AG04450 (cell line): Measurements from ENCODE around the gene APOL6. TPM values are rescaled to one million over a fixed set of nuclear protein-coding genes. Genes with fewer than 3 reads are reported as not detected.

ENCODE experiments used
- CTCF ChIA-PET: fragments of 300-600, 350-600 bp; formaldehyde crosslinking; extraction: SDS; loops from one replicate; lab custom pipeline; 2022; ENCODE audit warnings: antibody characterized with exemption, inconsistent platforms; lab: Charles Lee
- POLR2A ChIA-PET: fragments of 350-600 bp; formaldehyde crosslinking; extraction: SDS; loops from one replicate; lab custom pipeline; 2021; ENCODE audit warnings: antibody characterized with exemption, inconsistent platforms; lab: Yijun Ruan, JAX
- DNase-seq: peaks from one replicate; pipeline ENCODE4 v3.0.0-alpha.2; 2011; ENCODE audit warnings: low read depth, low spot score
- H3K27ac ChIP-seq: one replicate; pipeline ENCODE4 v1.5.1; 2012; ENCODE audit warnings: low read depth, low read length, control low read depth
- H3K27me3 ChIP-seq: one replicate; pipeline ENCODE4 v1.6.0; 2012; ENCODE audit warnings: low read length; ENCODE audit not compliant: control insufficient read depth, insufficient read depth
- H3K4me3 ChIP-seq: 2 replicates; pipeline ENCODE4 v1.5.1; 2011; ENCODE audit warnings: mild to moderate bottlenecking, low read depth, low read length, control low read depth
- H3K9me3 ChIP-seq: 2 replicates; pipeline ENCODE4 v1.5.1; 2012; ENCODE audit warnings: low read length; ENCODE audit not compliant: control insufficient read depth, insufficient read depth
- polyA plus RNA-seq: library from polyadenylated mRNA; depleted of rRNA; stranded (reverse); fragments of >200 nt; gene quantifications from 2 replicates; pipeline ENCODE4 v1.2.3, GENCODE V29; 2011
- TF ChIP-seq, protein P1 (sequence below): IDR thresholded peaks from 2 replicates; pipeline ENCODE4 v1.5.1; 2011; ENCODE audit warnings: low read depth, low read length, control low read depth, inconsistent platforms

APOL6 gene
- polyA plus RNA-seq, 1 experiment = 15.0 TPM

DNA sequence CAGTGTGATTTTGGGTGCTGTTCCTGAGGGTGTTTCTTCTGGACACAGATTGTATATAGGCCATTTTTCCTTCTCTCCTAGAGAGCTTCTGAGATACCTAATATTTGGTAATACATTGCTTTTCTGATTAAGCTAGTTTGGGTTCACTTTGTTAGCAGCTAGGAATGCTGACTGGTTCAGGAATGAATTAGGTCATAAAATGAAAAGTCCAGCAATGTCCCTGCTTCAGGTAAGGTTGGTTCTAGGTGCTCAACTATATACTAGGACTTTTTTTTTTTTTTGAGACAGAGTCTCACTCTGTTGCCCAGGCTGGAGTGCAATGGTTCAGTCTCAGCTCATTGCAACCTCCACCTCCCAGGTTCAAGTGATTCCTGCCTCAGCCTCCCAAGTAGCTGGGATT, 36.5 kb downstream of the APOL6 start:
- Histone ChIP-seq H3K27ac (no peak overlapping the region), H3K27me3 (no peaks in the 10 kb centered on the region), H3K4me3 (no peak overlapping the region), H3K9me3 (peaks cover 5% of the 10 kb centered on the region; the same call in 1 of the 2 replicates)
- TF ChIP-seq, protein P1, sequence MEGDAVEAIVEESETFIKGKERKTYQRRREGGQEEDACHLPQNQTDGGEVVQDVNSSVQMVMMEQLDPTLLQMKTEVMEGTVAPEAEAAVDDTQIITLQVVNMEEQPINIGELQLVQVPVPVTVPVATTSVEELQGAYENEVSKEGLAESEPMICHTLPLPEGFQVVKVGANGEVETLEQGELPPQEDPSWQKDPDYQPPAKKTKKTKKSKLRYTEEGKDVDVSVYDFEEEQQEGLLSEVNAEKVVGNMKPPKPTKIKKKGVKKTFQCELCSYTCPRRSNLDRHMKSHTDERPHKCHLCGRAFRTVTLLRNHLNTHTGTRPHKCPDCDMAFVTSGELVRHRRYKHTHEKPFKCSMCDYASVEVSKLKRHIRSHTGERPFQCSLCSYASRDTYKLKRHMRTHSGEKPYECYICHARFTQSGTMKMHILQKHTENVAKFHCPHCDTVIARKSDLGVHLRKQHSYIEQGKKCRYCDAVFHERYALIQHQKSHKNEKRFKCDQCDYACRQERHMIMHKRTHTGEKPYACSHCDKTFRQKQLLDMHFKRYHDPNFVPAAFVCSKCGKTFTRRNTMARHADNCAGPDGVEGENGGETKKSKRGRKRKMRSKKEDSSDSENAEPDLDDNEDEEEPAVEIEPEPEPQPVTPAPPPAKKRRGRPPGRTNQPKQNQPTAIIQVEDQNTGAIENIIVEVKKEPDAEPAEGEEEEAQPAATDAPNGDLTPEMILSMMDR = no peak
- CTCF ChIA-PET = interaction anchor here (0.5 to 1.7 kb wide), 20 partner anchors 10 to 439 kb away, joined by 3 to 22 read pairs (median 3); partner anchors contain the start of gene APOL6
- no peak for DNase-seq
- POLR2A ChIA-PET = interaction anchor here (0.6 to 0.7 kb wide), 2 partner anchors 20 to 151 kb away, joined by 3 read pairs; no protein-coding TSS in a partner anchor

DNA sequence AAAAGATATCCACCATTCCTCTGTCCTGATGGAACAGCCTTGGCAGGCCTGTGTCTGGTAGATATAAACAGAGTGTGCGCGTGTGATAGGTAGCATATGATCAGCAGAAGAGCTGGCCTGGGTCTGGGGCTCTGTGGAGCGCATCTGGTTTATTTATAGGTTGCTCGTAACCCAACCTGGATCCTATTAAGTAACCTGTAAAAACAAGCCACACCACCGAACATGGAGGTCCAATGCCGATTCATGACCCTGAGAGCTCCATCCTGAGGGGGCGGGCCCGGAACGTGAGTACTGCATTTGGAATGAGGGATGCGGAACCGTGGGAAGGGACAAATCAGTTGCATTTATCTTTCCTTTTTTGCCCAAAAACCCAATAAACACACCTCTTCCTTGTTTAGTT, 37.5 kb downstream of the APOL6 start:
- Histone ChIP-seq H3K4me3 (no peak overlapping the region), H3K9me3 (peaks cover 5% of the 10 kb centered on the region; the same call in 1 of the 2 replicates), H3K27ac (no peak overlapping the region), H3K27me3 (no peaks in the 10 kb centered on the region)
- ChIA-PET POLR2A (no interaction called here), CTCF (no interaction called here)
- no peak for DNase-seq
- TF ChIP-seq, protein P1 = no peak

DNA sequence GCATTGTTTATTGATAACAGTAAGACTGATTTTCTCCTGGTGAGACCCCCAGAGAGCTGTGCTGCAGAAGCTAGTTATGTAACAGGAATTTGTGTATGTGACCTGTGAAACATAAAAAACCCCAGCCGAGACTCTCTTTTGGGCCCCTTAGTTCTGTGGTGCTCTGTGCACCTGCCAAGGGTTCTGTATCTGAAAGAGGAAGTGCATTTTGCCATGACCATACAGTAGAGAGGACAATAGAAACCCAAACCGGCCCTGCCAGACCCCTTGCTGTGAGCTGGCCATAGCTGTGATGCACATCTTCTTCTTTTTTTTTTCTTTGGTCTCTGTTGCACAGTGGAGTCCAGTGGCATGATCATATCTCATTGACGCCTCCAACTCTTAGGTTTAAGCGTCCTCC, 38.1 kb downstream of the APOL6 start:
- no peak for DNase-seq
- peaks cover 5% of the 10 kb centered on the region; the same call in 1 of the 2 replicates for H3K9me3 ChIP-seq
- no peak overlapping the region for H3K4me3 ChIP-seq
- no peak overlapping the region for H3K27ac ChIP-seq
- TF ChIP-seq, protein P1 = no peak
- CTCF ChIA-PET = no interaction called here
- H3K27me3 ChIP-seq = no peaks in the 10 kb centered on the region
- POLR2A ChIA-PET = no interaction called here

DNA sequence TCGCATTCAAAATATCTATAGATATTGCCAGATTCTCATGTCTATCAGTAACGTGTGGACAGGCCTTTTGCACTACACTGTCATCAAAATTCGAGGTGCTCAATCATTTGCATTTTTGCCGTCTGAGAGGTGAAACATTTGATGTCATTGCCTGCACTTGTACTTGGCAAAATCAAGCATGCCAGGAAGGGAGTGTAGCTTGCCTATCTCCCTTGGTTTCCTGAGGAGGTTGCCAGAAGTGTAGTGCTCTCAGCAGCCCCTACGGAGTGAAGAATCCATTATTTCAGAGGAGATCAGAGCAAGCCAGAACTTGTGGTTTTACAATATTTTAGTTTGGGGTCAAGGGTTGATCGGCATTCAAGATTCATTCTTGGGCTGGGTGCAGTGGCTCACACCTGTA, 39.2 kb downstream of the APOL6 start:
- no peak for DNase-seq
- Histone ChIP-seq H3K9me3 (no peaks in the 10 kb centered on the region), H3K4me3 (no peak overlapping the region), H3K27ac (no peak overlapping the region), H3K27me3 (no peaks in the 10 kb centered on the region)
- POLR2A ChIA-PET = no interaction called here
- TF ChIP-seq, protein P1 = no peak
- CTCF ChIA-PET = interaction anchor here (1.0 kb wide), 1 partner anchor 10 kb away, joined by 3 read pairs; no protein-coding TSS in a partner anchor

DNA sequence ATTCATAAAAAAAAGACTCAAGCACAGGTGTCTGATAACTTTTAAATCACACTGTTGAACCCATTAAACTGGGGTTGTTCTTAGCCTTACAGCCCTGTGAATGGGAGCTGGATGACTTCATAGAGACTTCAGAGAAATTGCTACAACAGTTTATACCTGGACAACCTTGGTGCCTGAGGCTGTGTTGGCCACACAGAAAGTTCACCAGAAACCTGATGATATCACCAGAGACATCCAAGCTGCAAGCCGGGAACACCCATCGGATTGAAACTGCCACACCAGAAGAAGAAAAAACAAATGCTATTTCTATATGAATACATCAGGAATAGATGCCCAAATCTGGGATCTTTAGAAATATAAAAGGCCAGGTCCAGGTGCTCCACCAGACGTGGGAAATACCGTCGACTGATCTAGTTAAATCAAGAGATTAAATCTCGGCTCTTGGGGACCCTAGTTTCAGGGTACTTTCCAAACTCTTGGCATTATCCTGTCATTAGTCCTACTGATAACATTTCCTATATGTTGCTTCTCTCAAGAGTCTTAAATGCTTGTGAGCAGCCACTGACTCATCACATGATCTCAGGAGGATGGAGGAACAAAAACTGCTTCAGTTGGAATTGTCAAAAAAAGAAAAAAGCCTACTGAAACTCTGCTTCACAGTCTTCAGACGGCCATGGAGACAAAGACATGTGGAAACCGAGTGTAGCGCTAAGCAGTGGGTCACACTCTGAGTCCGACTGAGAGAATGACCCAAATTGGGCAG, 40.8 kb downstream of the APOL6 start:
- CTCF ChIA-PET = no interaction called here
- TF ChIP-seq, protein P1 = no peak
- Histone ChIP-seq H3K9me3 (no peaks in the 10 kb centered on the region), H3K4me3 (no peak overlapping the region), H3K27me3 (no peaks in the 10 kb centered on the region), H3K27ac (no peak overlapping the region)
- no peak for DNase-seq
- POLR2A ChIA-PET = interaction anchor here (0.6 kb wide), 1 partner anchor 11 kb away, joined by 4 read pairs; no protein-coding TSS in a partner anchor
